Common myeloid progenitor, CD34-positive (primary cell): ENCODE data around the gene CYP19A1.

Experiments
- CTCF ChIA-PET: fragments of 350-600 bp; sonication (Branson Sonifier 250); formaldehyde crosslinking; loops from one replicate; lab custom pipeline; 2021; ENCODE audit warnings: antibody characterized with exemption; lab: Charles Lee
- POLR2A ChIA-PET: fragments of 350-600 bp; sonication (Branson Sonifier 250); formaldehyde crosslinking; loops from one replicate; lab custom pipeline; 2021; ENCODE audit warnings: antibody characterized with exemption; lab: Charles Lee
- DNase-seq, 3 donors: peaks; one replicate each; pipeline versions ENCODE4 v3.0.0 to v3.0.0-alpha.2; 2013
- H3K27ac ChIP-seq, 2 experiments: 1 replicate in 1 of 2; 2 replicates in 1 of 2; pipeline ENCODE4 v1.7.0; 2013; ENCODE audit warnings: inconsistent platforms in 2 of 2, low read length in 2 of 2, mild to moderate bottlenecking in 2 of 2, low read depth in 1 of 2, moderate library complexity in 1 of 2; ENCODE audit not compliant: severe bottlenecking in 2 of 2, insufficient read depth in 1 of 2, poor library complexity in 1 of 2
- H3K27me3 ChIP-seq, 5 experiments: replicated peaks in 2 of 5; 1 replicate in 3 of 5; 2 replicates in 2 of 5; pipeline versions ENCODE4 v1.6.1 to v1.7.0; 2013; ENCODE audit warnings: low read length in 4 of 5, mild to moderate bottlenecking in 2 of 5, moderate library complexity in 2 of 5, inconsistent platforms in 1 of 5; ENCODE audit not compliant: insufficient read depth in 5 of 5, control insufficient read depth in 4 of 5
- H3K36me3 ChIP-seq, 4 experiments: 1 replicate in 2 of 4; 2 replicates in 2 of 4; pipeline versions ENCODE4 v1.6.1 to v1.7.0; 2013; ENCODE audit warnings: low read length in 3 of 4, control low read depth in 1 of 4, mild to moderate bottlenecking in 1 of 4; ENCODE audit not compliant: control insufficient read depth in 4 of 4, insufficient read depth in 4 of 4
- H3K4me1 ChIP-seq, 4 experiments: 1 replicate in 3 of 4; 2 replicates in 1 of 4; pipeline versions ENCODE4 v1.6.1 to v1.7.1; 2013; ENCODE audit warnings: low read length in 3 of 4, mild to moderate bottlenecking in 3 of 4, control low read depth in 1 of 4, inconsistent platforms in 1 of 4, moderate library complexity in 1 of 4; ENCODE audit not compliant: control insufficient read depth in 4 of 4, insufficient read depth in 4 of 4; ENCODE audit errors: control extremely low read depth in 1 of 4
- H3K4me3 ChIP-seq, 7 experiments: 1 replicate in 4 of 7; 2 replicates in 3 of 7; pipeline versions ENCODE4 v1.5.1 to v1.7.0; 2013; ENCODE audit warnings: mild to moderate bottlenecking in 7 of 7, low read length in 6 of 7, moderate library complexity in 6 of 7, inconsistent platforms in 2 of 7, low read depth in 2 of 7, control low read depth in 1 of 7; ENCODE audit not compliant: insufficient read depth in 4 of 7, control insufficient read depth in 1 of 7; ENCODE audit errors: extremely low read depth in 1 of 7
- H3K9me3 ChIP-seq, 5 experiments: 1 replicate in 4 of 5; 2 replicates in 1 of 5; pipeline versions ENCODE4 v1.6.1 to v1.7.1; 2013; ENCODE audit warnings: low read length in 4 of 5, mild to moderate bottlenecking in 2 of 5, inconsistent platforms in 1 of 5, low read depth in 1 of 5, moderate library complexity in 1 of 5; ENCODE audit not compliant: control insufficient read depth in 4 of 5, insufficient read depth in 2 of 5; ENCODE audit errors: control extremely low read depth in 1 of 5
- WGBS: methylation state at CpG from one replicate; pipeline ENCODE4 v1.1.5; 2013; ENCODE audit not compliant: insufficient coverage; 5-methylcytosine and 5-hydroxymethylcytosine counted together

Gene CYP19A1

GRCh38 chr15:51320843-51321242, 17.6 kb downstream of the CYP19A1 start:
- CTCF ChIA-PET = interaction anchor here (1.0 kb wide), 1 partner anchor 9 kb away, joined by 3 read pairs; no protein-coding TSS in a partner anchor
- WGBS = 100% methylated on average over 2 of the region's 2 CpGs
- Histone ChIP-seq H3K4me1 (peaks cover 0 to 9% (median 0%) of the 10 kb centered on the region in 4 experiments), H3K9me3 (no peaks in the 10 kb centered on the region), H3K27ac (no peak overlapping the region), H3K36me3 (no peaks in the 10 kb centered on the region), H3K27me3 (no peaks in the 10 kb centered on the region), H3K4me3 (no peak overlapping the region)
- DNase-seq = no peak
- POLR2A ChIA-PET = no interaction called here

- Histone ChIP-seq H3K27ac (no peak overlapping the region), H3K4me1 (peaks cover 0 to 9% (median 0%) of the 10 kb centered on the region in 4 experiments), H3K27me3 (no peaks in the 10 kb centered on the region), H3K4me3 (no peak overlapping the region), H3K36me3 (no peaks in the 10 kb centered on the region), H3K9me3 (no peaks in the 10 kb centered on the region)
- ChIA-PET POLR2A (no interaction called here), CTCF (interaction anchor here (0.7 to 1.4 kb wide), 2 partner anchors 12 to 18 kb away, joined by 3 read pairs; no protein-coding TSS in a partner anchor)
- no peak for DNase-seq
- WGBS = 100% methylated on average over 2 of the region's 2 CpGs
Observed at GRCh38 chr15:51319539-51319938, 18.9 kb downstream of the CYP19A1 start.

- CTCF ChIA-PET = interaction anchor here (1.4 kb wide), 1 partner anchor 17 kb away, joined by 3 read pairs; no protein-coding TSS in a partner anchor
- no peaks in the 10 kb centered on the region for H3K27me3 ChIP-seq
- WGBS = 89% methylated on average over 7 of the region's 7 CpGs
- H3K4me1 ChIP-seq = peaks cover 0 to 9% (median 0%) of the 10 kb centered on the region in 4 experiments
- no peak overlapping the region for H3K27ac ChIP-seq
- POLR2A ChIA-PET = no interaction called here
- H3K36me3 ChIP-seq = no peaks in the 10 kb centered on the region
- H3K9me3 ChIP-seq = no peaks in the 10 kb centered on the region
- DNase-seq = no peak
- H3K4me3 ChIP-seq = no peak overlapping the region
Observed at GRCh38 chr15:51318382-51319150, 19.8 kb downstream of the CYP19A1 start.

GRCh38 chr15:51316636-51317035, 21.8 kb downstream of the CYP19A1 start:
- DNase-seq = no peak
- Histone ChIP-seq H3K36me3 (no peaks in the 10 kb centered on the region), H3K27me3 (no peaks in the 10 kb centered on the region), H3K4me3 (no peak overlapping the region), H3K9me3 (no peaks in the 10 kb centered on the region), H3K27ac (no peak overlapping the region), H3K4me1 (peaks cover 0 to 3% (median 0%) of the 10 kb centered on the region in 4 experiments)
- WGBS = 100% methylated on average over 1 of the region's 1 CpG
- ChIA-PET POLR2A (no interaction called here), CTCF (no interaction called here)

GRCh38 chr15:51315726-51316125, 22.7 kb downstream of the CYP19A1 start:
- H3K27ac ChIP-seq = no peak overlapping the region
- POLR2A ChIA-PET = no interaction called here
- WGBS = 100% methylated on average over 6 of the region's 7 CpGs

GRCh38 chr15:51314391-51315337, 23.7 kb downstream of the CYP19A1 start:
- Histone ChIP-seq H3K27ac (no peak overlapping the region), H3K27me3 (peaks cover 0 to 2% (median 0%) of the 10 kb centered on the region in 5 experiments), H3K9me3 (no peaks in the 10 kb centered on the region), H3K4me1 (peaks cover 0 to 3% (median 0%) of the 10 kb centered on the region in 4 experiments), H3K4me3 (no peak overlapping the region), H3K36me3 (no peaks in the 10 kb centered on the region)
- CTCF ChIA-PET = interaction anchor here (0.7 kb wide), 1 partner anchor 68 kb away, joined by 3 read pairs; no protein-coding TSS in a partner anchor
- 86% methylated on average over 9 of the region's 10 CpGs for WGBS
- DNase-seq = no peak
- POLR2A ChIA-PET = no interaction called here

More at GRCh38 chr15:51315726-51316125, 22.7 kb downstream of the CYP19A1 start:
- H3K9me3 ChIP-seq = no peaks in the 10 kb centered on the region
- H3K27me3 ChIP-seq = no peaks in the 10 kb centered on the region
- CTCF ChIA-PET = no interaction called here
- no peak overlapping the region for H3K4me3 ChIP-seq
- no peak for DNase-seq
- H3K36me3 ChIP-seq = no peaks in the 10 kb centered on the region
- peaks cover 0 to 3% (median 0%) of the 10 kb centered on the region in 4 experiments for H3K4me1 ChIP-seq
